ENCODE measurements around the gene ENOSF1. TPM values are rescaled to one million over a fixed set of nuclear protein-coding genes. Genes with fewer than 3 reads are reported as not detected.

ENOSF1 gene
- total RNA-seq, 2 experiments from 2014 or later: 37.8 to 40.1 TPM

- no peaks in the 10 kb centered on the region for H3K9me3 ChIP-seq (ENCODE audit: control insufficient read depth in 1 of 2, insufficient read depth in 1 of 2, low read length in 2 of 2)
- DNase-seq (no peak), ATAC-seq (ENCODE audit: poor library complexity) (no peak)
- H3K27me3 ChIP-seq (ENCODE audit: control insufficient read depth in 1 of 2, insufficient read depth in 2 of 2, low read length in 2 of 2): no peaks in the 10 kb centered on the region
- Mint-ChIP-seq H3K36me3 (ENCODE audit: low read depth) (peaks cover 62% of the 10 kb centered on the region), H3K4me3 (no peak overlapping the region), H3K9me3 (no peaks in the 10 kb centered on the region), H3K4me1 (ENCODE audit: low read depth) (peaks cover 25% of the 10 kb centered on the region), H3K27ac (no peak overlapping the region), H3K27me3 (no peaks in the 10 kb centered on the region)
- CTCF ChIA-PET: no interaction called here
- intact Hi-C loops (cut with DNase I, micrococcal nuclease): no loop called here
- H3K27ac ChIP-seq (ENCODE audit: low read depth in 1 of 2, low read length in 2 of 2): no peak overlapping the region
- H3K4me3 ChIP-seq (ENCODE audit: low read length): no peak overlapping the region
- no peak for TF ChIP-seq CTCF (IDR thresholded peaks at IDR 0.05)
- POLR2A ChIA-PET: interaction anchor here (0.7 kb wide), 1 partner anchor 9 kb away, joined by 3 read pairs; no protein-coding TSS in a partner anchor
- H3K36me3 ChIP-seq (ENCODE audit: insufficient read depth, low read length): peaks cover 28% of the 10 kb centered on the region
- no peaks in the 10 kb centered on the region for H3K4me1 ChIP-seq (ENCODE audit: insufficient read depth, low read length)
Measured at GRCh38 chr18:703213-703967, 9.0 kb downstream of the ENOSF1 start.

- H3K4me1 Mint-ChIP-seq (ENCODE audit: low read depth): peaks cover 1% of the 10 kb centered on the region
- ChIA-PET CTCF (no interaction called here), POLR2A (no interaction called here)
- H3K4me1 ChIP-seq (ENCODE audit: insufficient read depth, low read length): no peaks in the 10 kb centered on the region
- peaks cover 57% of the 10 kb centered on the region for H3K36me3 Mint-ChIP-seq (ENCODE audit: low read depth)
- intact Hi-C loops (cut with DNase I, micrococcal nuclease): no loop called here
- H3K27ac ChIP-seq (ENCODE audit: low read depth in 1 of 2, low read length in 2 of 2): no peak overlapping the region
- ATAC-seq (ENCODE audit: poor library complexity) (no peak), DNase-seq (no peak)
- no peak overlapping the region for H3K4me3 ChIP-seq (ENCODE audit: low read length)
- H3K9me3 Mint-ChIP-seq: no peaks in the 10 kb centered on the region
- H3K27me3 ChIP-seq (ENCODE audit: control insufficient read depth in 1 of 2, insufficient read depth in 2 of 2, low read length in 2 of 2): no peaks in the 10 kb centered on the region
- H3K27me3 Mint-ChIP-seq: no peaks in the 10 kb centered on the region
- no peak overlapping the region for H3K27ac Mint-ChIP-seq
- peaks cover 33% of the 10 kb centered on the region for H3K36me3 ChIP-seq (ENCODE audit: insufficient read depth, low read length)
- no peak for TF ChIP-seq CTCF (IDR thresholded peaks at IDR 0.05)
- H3K9me3 ChIP-seq (ENCODE audit: control insufficient read depth in 1 of 2, insufficient read depth in 1 of 2, low read length in 2 of 2): no peaks in the 10 kb centered on the region
- no peak overlapping the region for H3K4me3 Mint-ChIP-seq
Measured at GRCh38 chr18:697800-698199, 14.6 kb downstream of the ENOSF1 start.

GRCh38 chr18:697012-697411 lies 15.4 kb downstream of the ENOSF1 start:
- CTCF ChIA-PET: no interaction called here
- Histone ChIP-seq H3K4me1 (ENCODE audit: insufficient read depth, low read length) (no peaks in the 10 kb centered on the region), H3K9me3 (ENCODE audit: control insufficient read depth in 1 of 2, insufficient read depth in 1 of 2, low read length in 2 of 2) (no peaks in the 10 kb centered on the region), H3K36me3 (ENCODE audit: insufficient read depth, low read length) (peaks cover 39% of the 10 kb centered on the region), H3K27ac (ENCODE audit: low read depth in 1 of 2, low read length in 2 of 2) (no peak overlapping the region), H3K4me3 (ENCODE audit: low read length) (no peak overlapping the region), H3K27me3 (ENCODE audit: control insufficient read depth in 1 of 2, insufficient read depth in 2 of 2, low read length in 2 of 2) (no peaks in the 10 kb centered on the region)
- DNase-seq (no peak), ATAC-seq (ENCODE audit: poor library complexity) (no peak)
- Mint-ChIP-seq H3K4me1 (ENCODE audit: low read depth) (no peaks in the 10 kb centered on the region), H3K9me3 (no peaks in the 10 kb centered on the region), H3K4me3 (no peak overlapping the region), H3K27ac (no peak overlapping the region), H3K36me3 (ENCODE audit: low read depth) (peaks cover 57% of the 10 kb centered on the region), H3K27me3 (no peaks in the 10 kb centered on the region)
- no peak for TF ChIP-seq CTCF (IDR thresholded peaks at IDR 0.05)
- POLR2A ChIA-PET: no interaction called here
- intact Hi-C loops (cut with DNase I, micrococcal nuclease): no loop called here
